Sigmoid colon (tissue), 7 donors: ENCODE measurements around the gene LRP1. TPM values are rescaled to one million over a fixed set of nuclear protein-coding genes. Genes with fewer than 3 reads are reported as not detected.

Source experiments
- DNase-seq: peaks from one replicate; pipeline ENCODE4 v3.0.0-alpha.2; 2019
- H3K27ac ChIP-seq, 4 donors: fragments of 200-600 bp; sonication (generic); one replicate each; pipeline ENCODE4 v1.5.1; 2016 to 2019; ENCODE audit warnings: mild to moderate bottlenecking in 1 of 4
- H3K27me3 ChIP-seq, 3 donors: fragments of 200-600 bp; sonication (generic); one replicate each; pipeline ENCODE4 v1.5.1; 2019; ENCODE audit warnings: mild to moderate bottlenecking in 1 of 3
- H3K36me3 ChIP-seq, 4 donors: fragments of 200-600 bp; sonication (generic); one replicate each; pipeline ENCODE4 v1.5.1; 2016 to 2019
- H3K4me1 ChIP-seq, 4 donors: fragments of 200-600 bp; sonication (generic); one replicate each; pipeline ENCODE4 v1.5.1; 2017 to 2019
- H3K4me3 ChIP-seq, 4 donors: fragments of 200-600 bp; sonication (generic); one replicate each; pipeline ENCODE4 v1.5.1; 2017 to 2019; ENCODE audit warnings: mild to moderate bottlenecking in 2 of 4, moderate library complexity in 1 of 4
- H3K9me3 ChIP-seq, 4 donors: fragments of 200-600 bp in 3 of 4; sonication (generic) in 3 of 4; one replicate each; pipeline versions ENCODE4 v1.5.1 to v1.6.1; 2013 to 2019
- EP300 ChIP-seq, 4 donors: sonication (generic); formaldehyde crosslinking; IDR thresholded peaks; one replicate each; pipeline ENCODE4 v1.6.1; 2017; ENCODE audit warnings: antibody characterized with exemption in 4 of 4
- POLR2A ChIP-seq, 2 donors: fragments of 450-650 bp; IDR thresholded peaks; one replicate each; pipeline ENCODE4 v1.6.1; 2016; ENCODE audit warnings: antibody characterized with exemption in 2 of 2, mild to moderate bottlenecking in 2 of 2, moderate library complexity in 2 of 2
- POLR2AphosphoS5 ChIP-seq, 4 donors: sonication (generic); formaldehyde crosslinking; IDR thresholded peaks; one replicate each; pipeline ENCODE4 v1.6.1; 2017; ENCODE audit warnings: antibody characterized with exemption in 4 of 4
- WGBS, 2 donors: extraction: QIAGEN DNeasy Blood & Tissue Kit; methylation state at CpG; one replicate each; pipeline ENCODE4 v1.1.7; 2013; 5-methylcytosine and 5-hydroxymethylcytosine counted together
- intact Hi-C: fragments of 100-400 bp; cut with DNase I; formaldehyde crosslinking; loops from one replicate; pipeline ENCODE4 v1.15.1; 2023
- polyA plus RNA-seq, 3 donors: library from polyadenylated mRNA; stranded (reverse); fragments of 200-250 nt; gene quantifications; one replicate each; pipeline ENCODE4 v1.2.3, GENCODE V29; 2013
- total RNA-seq, 4 donors: library from RNA; depleted of rRNA; stranded (reverse); fragments of >200 nt; gene quantifications; one replicate each; pipeline ENCODE4 v1.1.0, GENCODE V29; 2016
- TF ChIP-seq, protein P1 (sequence below), 4 experiments: fragments of 450-650 bp in 3 of 4; fragments of 200-600 bp in 1 of 4; IDR thresholded peaks; one replicate each; pipeline ENCODE4 v1.5.1; 2016 to 2019; ENCODE audit warnings: antibody characterized with exemption in 4 of 4, mild to moderate bottlenecking in 3 of 4, moderate library complexity in 2 of 4
- donor health status: healthy with polysubstance abuse.
- donor health status: Bipolar disorder and iron deficiency.
- donor health status: healthy.

Gene LRP1
- total and polyA plus RNA-seq, 7 donors = 11.4 to 262 (median 147) TPM

DNA sequence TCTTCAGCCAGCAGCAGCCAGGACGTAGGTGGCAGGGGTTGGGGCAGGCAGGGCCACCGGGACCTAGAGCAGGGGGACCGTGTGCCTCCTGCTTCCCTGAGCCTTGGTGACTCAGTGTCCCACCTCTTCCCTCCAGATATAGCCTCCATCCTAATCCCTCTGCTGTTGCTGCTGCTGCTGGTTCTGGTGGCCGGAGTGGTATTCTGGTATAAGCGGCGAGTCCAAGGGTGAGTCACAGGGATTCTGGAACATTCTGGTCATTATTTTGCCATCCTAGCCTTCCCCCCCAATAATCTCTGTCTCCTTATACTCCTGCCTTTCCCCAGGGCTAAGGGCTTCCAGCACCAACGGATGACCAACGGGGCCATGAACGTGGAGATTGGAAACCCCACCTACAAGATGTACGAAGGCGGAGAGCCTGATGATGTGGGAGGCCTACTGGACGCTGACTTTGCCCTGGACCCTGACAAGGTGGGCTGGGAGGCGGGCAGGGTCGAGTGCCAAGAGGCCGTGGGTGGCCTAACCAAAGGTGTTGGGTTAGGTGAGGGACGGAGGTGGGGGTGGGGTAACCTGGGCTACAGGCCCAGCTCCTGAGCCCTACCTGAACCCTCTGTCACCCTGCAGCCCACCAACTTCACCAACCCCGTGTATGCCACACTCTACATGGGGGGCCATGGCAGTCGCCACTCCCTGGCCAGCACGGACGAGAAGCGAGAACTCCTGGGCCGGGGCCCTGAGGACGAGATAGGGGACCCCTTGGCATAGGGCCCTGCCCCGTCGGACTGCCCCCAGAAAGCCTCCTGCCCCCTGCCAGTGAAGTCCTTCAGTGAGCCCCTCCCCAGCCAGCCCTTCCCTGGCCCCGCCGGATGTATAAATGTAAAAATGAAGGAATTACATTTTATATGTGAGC is 83.8 kb downstream of the LRP1 start:
- WGBS, 2 donors = 89 to 90% methylated on average over 27 of the region's 27 CpGs
- H3K4me1 ChIP-seq = peaks cover 0 to 27% (median 22%) of the 10 kb centered on the region in 4 donors
- intact Hi-C loops = no loop called here
- H3K27ac ChIP-seq = no peak overlapping the region
- H3K4me3 ChIP-seq = no peak overlapping the region
- H3K27me3 ChIP-seq = peaks cover 24 to 35% (median 24%) of the 10 kb centered on the region in 3 donors
- no peaks in the 10 kb centered on the region for H3K9me3 ChIP-seq
- DNase-seq = no peak
- peaks cover 8 to 57% (median 30%) of the 10 kb centered on the region in 4 donors for H3K36me3 ChIP-seq
- no peak for TF ChIP-seq POLR2AphosphoS5 (IDR thresholded peaks at IDR 0.05)
- no peak for TF ChIP-seq EP300 (IDR thresholded peaks at IDR 0.05)
- TF ChIP-seq, protein P1, sequence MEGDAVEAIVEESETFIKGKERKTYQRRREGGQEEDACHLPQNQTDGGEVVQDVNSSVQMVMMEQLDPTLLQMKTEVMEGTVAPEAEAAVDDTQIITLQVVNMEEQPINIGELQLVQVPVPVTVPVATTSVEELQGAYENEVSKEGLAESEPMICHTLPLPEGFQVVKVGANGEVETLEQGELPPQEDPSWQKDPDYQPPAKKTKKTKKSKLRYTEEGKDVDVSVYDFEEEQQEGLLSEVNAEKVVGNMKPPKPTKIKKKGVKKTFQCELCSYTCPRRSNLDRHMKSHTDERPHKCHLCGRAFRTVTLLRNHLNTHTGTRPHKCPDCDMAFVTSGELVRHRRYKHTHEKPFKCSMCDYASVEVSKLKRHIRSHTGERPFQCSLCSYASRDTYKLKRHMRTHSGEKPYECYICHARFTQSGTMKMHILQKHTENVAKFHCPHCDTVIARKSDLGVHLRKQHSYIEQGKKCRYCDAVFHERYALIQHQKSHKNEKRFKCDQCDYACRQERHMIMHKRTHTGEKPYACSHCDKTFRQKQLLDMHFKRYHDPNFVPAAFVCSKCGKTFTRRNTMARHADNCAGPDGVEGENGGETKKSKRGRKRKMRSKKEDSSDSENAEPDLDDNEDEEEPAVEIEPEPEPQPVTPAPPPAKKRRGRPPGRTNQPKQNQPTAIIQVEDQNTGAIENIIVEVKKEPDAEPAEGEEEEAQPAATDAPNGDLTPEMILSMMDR (IDR thresholded peaks at IDR 0.05) = no peak
- no peak for TF ChIP-seq POLR2A (IDR thresholded peaks at IDR 0.05)

DNA sequence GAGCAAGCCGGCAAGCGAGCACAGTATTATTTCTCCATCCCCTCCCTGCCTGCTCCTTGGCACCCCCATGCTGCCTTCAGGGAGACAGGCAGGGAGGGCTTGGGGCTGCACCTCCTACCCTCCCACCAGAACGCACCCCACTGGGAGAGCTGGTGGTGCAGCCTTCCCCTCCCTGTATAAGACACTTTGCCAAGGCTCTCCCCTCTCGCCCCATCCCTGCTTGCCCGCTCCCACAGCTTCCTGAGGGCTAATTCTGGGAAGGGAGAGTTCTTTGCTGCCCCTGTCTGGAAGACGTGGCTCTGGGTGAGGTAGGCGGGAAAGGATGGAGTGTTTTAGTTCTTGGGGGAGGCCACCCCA is 84.4 kb downstream of the LRP1 start:
- Histone ChIP-seq H3K9me3 (no peaks in the 10 kb centered on the region), H3K4me1 (peaks cover 0 to 32% (median 28%) of the 10 kb centered on the region in 4 donors), H3K36me3 (peaks cover 8 to 52% (median 29%) of the 10 kb centered on the region in 4 donors), H3K27me3 (peaks cover 29 to 41% (median 30%) of the 10 kb centered on the region in 3 donors), H3K27ac (no peak overlapping the region), H3K4me3 (no peak overlapping the region)
- TF ChIP-seq POLR2A (IDR thresholded peaks at IDR 0.05) (no peak), EP300 (IDR thresholded peaks at IDR 0.05) (no peak), POLR2AphosphoS5 (IDR thresholded peaks at IDR 0.05) (no peak)
- TF ChIP-seq, protein P1 (IDR thresholded peaks at IDR 0.05) = no peak
- WGBS, 2 donors = 86 to 89% methylated on average over 7 of the region's 7 CpGs
- DNase-seq = no peak
- intact Hi-C loops = loop anchor here (1.0 kb wide), 1 partner anchor 31 kb away; no protein-coding TSS in a partner anchor

DNA sequence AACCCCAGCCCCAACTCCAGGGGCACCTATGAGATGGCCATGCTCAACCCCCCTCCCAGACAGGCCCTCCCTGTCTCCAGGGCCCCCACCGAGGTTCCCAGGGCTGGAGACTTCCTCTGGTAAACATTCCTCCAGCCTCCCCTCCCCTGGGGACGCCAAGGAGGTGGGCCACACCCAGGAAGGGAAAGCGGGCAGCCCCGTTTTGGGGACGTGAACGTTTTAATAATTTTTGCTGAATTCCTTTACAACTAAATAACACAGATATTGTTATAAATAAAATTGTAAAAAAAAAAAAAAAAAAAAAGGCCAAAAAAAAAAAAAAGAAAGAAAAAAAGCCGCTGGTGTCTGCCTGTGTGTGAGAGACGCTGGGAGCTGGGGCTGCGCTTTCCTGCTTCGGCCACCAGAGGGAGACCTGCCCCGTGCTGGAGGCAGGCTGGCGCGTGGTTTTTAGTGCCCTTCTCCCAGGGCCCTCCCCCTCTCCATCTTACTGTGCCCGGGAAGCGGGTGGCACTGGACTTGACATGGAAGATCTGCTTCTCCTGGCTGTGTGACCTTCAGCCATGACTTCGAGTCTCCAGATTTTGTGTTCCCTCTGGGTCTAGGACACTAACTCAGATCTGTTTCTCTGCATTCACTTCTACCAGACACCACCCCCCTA is 84.9 kb downstream of the LRP1 start:
- WGBS, 2 donors = 9 to 11% methylated on average over 16 of the region's 16 CpGs
- DNase-seq = peak; percentile 93
- intact Hi-C loops = loop anchor here (1.0 kb wide), 1 partner anchor 30 kb away; no protein-coding TSS in a partner anchor
- no peak overlapping the region for H3K4me3 ChIP-seq
- peaks cover 0 to 32% (median 28%) of the 10 kb centered on the region in 4 donors for H3K4me1 ChIP-seq
- no peak overlapping the region for H3K27ac ChIP-seq
- TF ChIP-seq, protein P1 (IDR thresholded peaks at IDR 0.05) = peak; percentile 73 to 89 (median 78)
- TF ChIP-seq POLR2A (IDR thresholded peaks at IDR 0.05) (no peak), POLR2AphosphoS5 (IDR thresholded peaks at IDR 0.05) (peak in 1 of 4 donors; percentile 44)
- no peaks in the 10 kb centered on the region for H3K9me3 ChIP-seq
- peaks cover 34 to 46% (median 35%) of the 10 kb centered on the region in 3 donors for H3K27me3 ChIP-seq
- H3K36me3 ChIP-seq = peaks cover 6 to 47% (median 27%) of the 10 kb centered on the region in 4 donors

DNA sequence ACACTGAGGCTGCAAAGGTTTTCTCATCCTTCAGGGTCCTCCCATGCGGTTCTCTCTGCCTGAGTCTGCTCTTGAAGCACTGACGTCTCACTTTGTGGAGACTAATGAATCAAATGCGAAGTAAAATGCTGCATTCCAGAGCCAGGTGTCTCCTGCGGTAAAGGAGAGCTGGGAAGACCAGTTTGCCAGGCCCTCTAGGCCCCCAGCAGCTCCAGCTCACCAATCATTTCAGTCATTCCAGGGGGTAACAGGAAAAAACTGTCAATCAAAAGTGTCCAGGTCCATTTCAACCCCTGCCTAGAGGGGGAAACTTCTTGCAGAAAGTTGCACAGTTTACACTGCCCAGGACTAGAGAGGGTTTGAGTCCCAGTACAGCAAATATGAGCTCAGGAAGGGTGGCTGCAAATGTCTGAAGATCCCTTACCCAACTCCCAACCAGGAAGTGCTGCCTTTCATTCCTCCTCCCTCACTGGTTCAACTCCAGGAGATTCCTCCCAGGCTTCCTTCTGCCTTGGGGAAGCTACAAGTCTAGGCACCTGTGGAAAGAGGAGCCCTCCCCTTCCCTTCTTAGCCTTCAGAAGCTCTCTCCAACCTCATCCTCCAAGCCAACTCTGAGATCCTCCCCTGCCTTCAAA is 85.6 kb downstream of the LRP1 start:
- WGBS, 2 donors = 63 to 64% methylated on average over 4 of the region's 4 CpGs
- Histone ChIP-seq H3K27ac (no peak overlapping the region), H3K9me3 (no peaks in the 10 kb centered on the region), H3K4me1 (peaks cover 0 to 32% (median 28%) of the 10 kb centered on the region in 4 donors), H3K27me3 (peaks cover 36 to 53% (median 42%) of the 10 kb centered on the region in 3 donors), H3K4me3 (no peak overlapping the region), H3K36me3 (peaks cover 0 to 40% (median 24%) of the 10 kb centered on the region in 4 donors)
- DNase-seq = no peak
- TF ChIP-seq POLR2AphosphoS5 (IDR thresholded peaks at IDR 0.05) = peak in 2 of 4 donors; percentile 1 to 3
- TF ChIP-seq, protein P1 (IDR thresholded peaks at IDR 0.05) = no peak
- intact Hi-C loops = loop anchor here (1.0 kb wide), 2 partner anchors 25 to 29 kb away; no protein-coding TSS in a partner anchor
